HepG2 (cell line): Measurements from ENCODE around the gene NRSN2. TPM values are rescaled to one million over a fixed set of nuclear protein-coding genes. Genes with fewer than 3 reads are reported as not detected.

Experiments
- ARID2 ChIP-seq: sonication (generic); formaldehyde crosslinking; IDR thresholded peaks from 2 replicates; pipeline ENCODE4 v1.8.1; 2022; ENCODE audit warnings: mild to moderate bottlenecking, missing genetic modification reagents, borderline replicate concordance
- BRF2 ChIP-seq: sonication (generic); formaldehyde crosslinking; IDR thresholded peaks from 2 replicates; pipeline ENCODE4 v1.8.1; 2022; ENCODE audit warnings: mild to moderate bottlenecking, missing genetic modification reagents
- DZIP1 ChIP-seq: sonication (generic); formaldehyde crosslinking; IDR thresholded peaks from 2 replicates; pipeline ENCODE4 v1.5.0; 2020; ENCODE audit warnings: mild to moderate bottlenecking, missing genetic modification reagents
- EED ChIP-seq: sonication (generic); formaldehyde crosslinking; IDR thresholded peaks from 2 replicates; pipeline ENCODE4 v1.5.0; 2020; ENCODE audit warnings: mild to moderate bottlenecking, missing genetic modification reagents
- ERF ChIP-seq: IDR thresholded peaks from 2 replicates; pipeline ENCODE4 v1.6.1; 2018; ENCODE audit warnings: missing biosample characterization, missing genetic modification reagents
- NR2F6 ChIP-seq, 2 experiments: IDR thresholded peaks; 2 replicates each; pipeline ENCODE4 v1.6.1; 2016; ENCODE audit warnings: antibody characterized with exemption in 1 of 2, mild to moderate bottlenecking in 1 of 2
- PAWR ChIP-seq: sonication (generic); formaldehyde crosslinking; IDR thresholded peaks from 2 replicates; pipeline ENCODE4 v1.4.0; 2020; ENCODE audit warnings: missing genetic modification reagents, mild to moderate bottlenecking, borderline replicate concordance
- RARG ChIP-seq: sonication (generic); formaldehyde crosslinking; IDR thresholded peaks from 2 replicates; pipeline ENCODE4 v1.4.0; 2020; ENCODE audit warnings: low read depth, mild to moderate bottlenecking, missing genetic modification reagents
- ZGPAT ChIP-seq: IDR thresholded peaks from 2 replicates; pipeline ENCODE4 v1.6.1; 2016; ENCODE audit warnings: mild to moderate bottlenecking
- ZHX1 ChIP-seq: sonication (generic); formaldehyde crosslinking; IDR thresholded peaks from 2 replicates; pipeline ENCODE4 v1.8.1; 2022; ENCODE audit warnings: low read depth, mild to moderate bottlenecking, missing genetic modification reagents
- ZNF432 ChIP-seq: sonication (generic); formaldehyde crosslinking; IDR thresholded peaks from 2 replicates; pipeline ENCODE4 v1.5.0; 2020; ENCODE audit warnings: missing genetic modification reagents, mild to moderate bottlenecking, borderline replicate concordance
- ZNF558 ChIP-seq: sonication (generic); formaldehyde crosslinking; IDR thresholded peaks from 2 replicates; pipeline ENCODE4 v1.9.0; 2022; ENCODE audit warnings: mild to moderate bottlenecking, missing genetic modification reagents, borderline replicate concordance
- ZNF652 ChIP-seq: IDR thresholded peaks from 2 replicates; pipeline ENCODE4 v1.6.1; 2016; ENCODE audit warnings: low read depth, borderline replicate concordance
- polyA plus RNA-seq, 8 experiments: library from polyadenylated mRNA; depleted of rRNA in 3 of 8; stranded (reverse) in 7 of 8; unstranded in 1 of 8; fragments of >200 nt; fragmentation: Illumina TruSeq in 4 of 8; extraction: Trizol in 4 of 8; gene quantifications; 2 replicates each; pipeline versions ENCODE4 v1.2.1 to v1.2.3, GENCODE V29; 2011 to 2016; ENCODE audit warnings: low read depth in 4 of 8, missing spikeins in 1 of 8, mixed read lengths in 1 of 8; ENCODE audit not compliant: insufficient read depth in 1 of 8
- total RNA-seq, 5 experiments: library from RNA; depleted of rRNA; stranded (reverse); fragments of >200 nt; fragmentation: Illumina TruSeq; extraction: Trizol; gene quantifications; 2 replicates each; pipeline ENCODE4 v1.2.3, GENCODE V29; 2016; ENCODE audit warnings: low read depth in 1 of 5
- TF ChIP-seq, protein P1 (sequence below): sonication (generic); formaldehyde crosslinking; IDR thresholded peaks from 2 replicates; pipeline ENCODE4 v1.4.0; 2020; ENCODE audit warnings: mild to moderate bottlenecking, missing genetic modification reagents

NRSN2 gene
- total and polyA plus RNA-seq, 2 of the 13 experiments (the other 11 are each of a cell fraction or from before 2014, with no cell fraction given), result 32.3 to 49.4 TPM

DNA sequence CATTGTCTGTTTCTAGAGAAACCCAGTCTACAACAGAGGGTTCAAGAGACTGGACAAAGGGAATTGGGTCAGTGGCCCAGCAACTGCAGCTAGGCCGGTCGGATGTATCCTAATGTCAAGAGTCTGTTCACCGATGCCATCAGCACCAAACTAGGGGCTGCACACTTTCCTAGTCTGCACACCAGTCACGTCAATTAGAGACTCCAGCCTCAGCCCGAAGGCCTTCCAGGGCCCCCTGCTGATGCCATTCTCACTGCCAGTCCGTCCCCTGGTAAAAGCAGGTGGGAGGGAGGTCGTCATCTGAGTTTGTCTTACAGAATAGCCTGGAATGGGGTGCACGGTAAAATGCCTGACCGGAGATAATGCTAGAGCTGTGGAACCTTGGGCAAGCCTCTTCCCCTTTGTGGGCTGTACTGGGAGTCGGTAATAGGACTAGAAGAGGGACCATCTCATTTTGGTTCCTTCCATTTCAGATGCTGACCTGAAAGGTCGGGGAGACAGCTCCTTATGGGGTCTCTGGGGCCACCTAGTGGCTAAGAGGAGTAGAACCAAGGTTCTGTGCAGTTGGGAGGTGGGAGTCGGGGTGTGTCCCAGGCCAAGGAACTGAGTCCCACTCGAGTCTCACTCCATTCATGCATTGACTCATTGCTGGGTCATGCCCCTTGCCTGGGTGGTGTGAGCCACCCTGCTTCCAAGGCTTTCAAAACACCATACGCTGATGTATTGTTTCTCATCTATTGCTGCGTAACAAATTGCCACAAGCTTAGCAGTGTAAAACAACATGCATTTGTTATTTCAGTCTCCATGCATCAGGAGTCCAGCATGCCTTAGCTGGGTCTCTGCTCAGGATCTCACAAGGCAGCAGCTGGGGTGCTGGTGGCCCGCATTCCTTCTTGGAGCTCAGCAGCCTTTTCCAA lies 16.4 kb upstream of the NRSN2 start (continued):
- TF ChIP-seq ZHX1 (CRISPR knock-in tag) (0 out of 2 replicates have a peak, but pooled peaks have one; percentile 58), ZGPAT (no peak), EED (peak; percentile 72; the same call in 1 of the 2 replicates), BRF2 (peak; percentile 21; the same call in 1 of the 2 replicates), DZIP1 (CRISPR knock-in tag) (no peak), PAWR (CRISPR knock-in tag) (peak; percentile 97), ERF (peak; percentile 24; the same call in 1 of the 2 replicates), ARID2 (CRISPR knock-in tag) (no peak), ZNF432 (CRISPR knock-in tag) (no peak), ZNF652 (CRISPR knock-in tag) (no peak), RARG (0 out of 2 replicates have a peak, but pooled peaks have one; percentile 47), NR2F6 (IDR thresholded peaks at IDR 0.05) (peak; percentile 95), NR2F6 (CRISPR knock-in tag; IDR thresholded peaks at IDR 0.05) (peak; percentile 95), ZNF558 (CRISPR knock-in tag) (no peak)
- TF ChIP-seq, protein P1, sequence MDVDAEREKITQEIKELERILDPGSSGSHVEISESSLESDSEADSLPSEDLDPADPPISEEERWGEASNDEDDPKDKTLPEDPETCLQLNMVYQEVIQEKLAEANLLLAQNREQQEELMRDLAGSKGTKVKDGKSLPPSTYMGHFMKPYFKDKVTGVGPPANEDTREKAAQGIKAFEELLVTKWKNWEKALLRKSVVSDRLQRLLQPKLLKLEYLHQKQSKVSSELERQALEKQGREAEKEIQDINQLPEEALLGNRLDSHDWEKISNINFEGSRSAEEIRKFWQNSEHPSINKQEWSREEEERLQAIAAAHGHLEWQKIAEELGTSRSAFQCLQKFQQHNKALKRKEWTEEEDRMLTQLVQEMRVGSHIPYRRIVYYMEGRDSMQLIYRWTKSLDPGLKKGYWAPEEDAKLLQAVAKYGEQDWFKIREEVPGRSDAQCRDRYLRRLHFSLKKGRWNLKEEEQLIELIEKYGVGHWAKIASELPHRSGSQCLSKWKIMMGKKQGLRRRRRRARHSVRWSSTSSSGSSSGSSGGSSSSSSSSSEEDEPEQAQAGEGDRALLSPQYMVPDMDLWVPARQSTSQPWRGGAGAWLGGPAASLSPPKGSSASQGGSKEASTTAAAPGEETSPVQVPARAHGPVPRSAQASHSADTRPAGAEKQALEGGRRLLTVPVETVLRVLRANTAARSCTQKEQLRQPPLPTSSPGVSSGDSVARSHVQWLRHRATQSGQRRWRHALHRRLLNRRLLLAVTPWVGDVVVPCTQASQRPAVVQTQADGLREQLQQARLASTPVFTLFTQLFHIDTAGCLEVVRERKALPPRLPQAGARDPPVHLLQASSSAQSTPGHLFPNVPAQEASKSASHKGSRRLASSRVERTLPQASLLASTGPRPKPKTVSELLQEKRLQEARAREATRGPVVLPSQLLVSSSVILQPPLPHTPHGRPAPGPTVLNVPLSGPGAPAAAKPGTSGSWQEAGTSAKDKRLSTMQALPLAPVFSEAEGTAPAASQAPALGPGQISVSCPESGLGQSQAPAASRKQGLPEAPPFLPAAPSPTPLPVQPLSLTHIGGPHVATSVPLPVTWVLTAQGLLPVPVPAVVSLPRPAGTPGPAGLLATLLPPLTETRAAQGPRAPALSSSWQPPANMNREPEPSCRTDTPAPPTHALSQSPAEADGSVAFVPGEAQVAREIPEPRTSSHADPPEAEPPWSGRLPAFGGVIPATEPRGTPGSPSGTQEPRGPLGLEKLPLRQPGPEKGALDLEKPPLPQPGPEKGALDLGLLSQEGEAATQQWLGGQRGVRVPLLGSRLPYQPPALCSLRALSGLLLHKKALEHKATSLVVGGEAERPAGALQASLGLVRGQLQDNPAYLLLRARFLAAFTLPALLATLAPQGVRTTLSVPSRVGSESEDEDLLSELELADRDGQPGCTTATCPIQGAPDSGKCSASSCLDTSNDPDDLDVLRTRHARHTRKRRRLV (CRISPR knock-in tag), result no peak
